Esophagus squamous epithelium (tissue), 5 donors: ENCODE results near the gene NCAM1. TPM values are rescaled to one million over a fixed set of nuclear protein-coding genes. Genes with fewer than 3 reads are reported as not detected.
A peak's percentile ranks its signal among the peaks of the same experiment; 100 is the strongest.

Experiments used
- DNase-seq: peaks from one replicate; lab custom pipeline; 2025; lab: John Stamatoyannopoulos, UW
- H3K27ac ChIP-seq, 4 donors: fragments of 200-600 bp; sonication (generic); one replicate each; pipeline ENCODE4 v1.5.1; 2016 to 2019; ENCODE audit warnings: mild to moderate bottlenecking in 1 of 4
- H3K27me3 ChIP-seq, 4 donors: fragments of 200-600 bp; sonication (generic); 1 replicate in 3 of 4; 2 replicates in 1 of 4; pipeline versions ENCODE4 v1.5.1 to v1.6.0; 2017 to 2021; ENCODE audit warnings: antibody characterized with exemption in 1 of 4
- H3K36me3 ChIP-seq, 3 donors: fragments of 200-600 bp; sonication (generic); one replicate each; pipeline ENCODE4 v1.5.1; 2016 to 2019
- H3K4me1 ChIP-seq, 3 donors: fragments of 200-600 bp; sonication (generic); one replicate each; pipeline ENCODE4 v1.5.1; 2017 to 2019
- H3K4me3 ChIP-seq, 4 donors: fragments of 200-600 bp; sonication (generic); 1 replicate in 3 of 4; 2 replicates in 1 of 4; pipeline ENCODE4 v1.5.1; 2016 to 2019; ENCODE audit warnings: mild to moderate bottlenecking in 2 of 4, moderate library complexity in 1 of 4
- H3K9me3 ChIP-seq, 3 donors: fragments of 200-600 bp; sonication (generic); one replicate each; pipeline ENCODE4 v1.5.1; 2016 to 2019
- CTCF ChIP-seq, 6 experiments: fragments of 450-650 bp in 4 of 6; fragments of 200-600 bp in 2 of 6; sonication (generic) in 2 of 6; IDR thresholded peaks; one replicate each; pipeline ENCODE4 v1.5.1; 2016 to 2019; ENCODE audit warnings: antibody characterized with exemption in 6 of 6, mild to moderate bottlenecking in 4 of 6, moderate library complexity in 4 of 6
- POLR2A ChIP-seq, 4 donors: fragments of 450-650 bp; IDR thresholded peaks; one replicate each; pipeline ENCODE4 v1.6.1; 2017; ENCODE audit warnings: antibody characterized with exemption in 4 of 4, mild to moderate bottlenecking in 4 of 4, moderate library complexity in 3 of 4
- WGBS, 2 donors: methylation state at CpG; one replicate each; pipeline ENCODE4 v1.1.5; 2018; 5-methylcytosine and 5-hydroxymethylcytosine counted together
- intact Hi-C: fragments of 100-400 bp; cut with DNase I; formaldehyde crosslinking; loops from one replicate; pipeline ENCODE4 v1.15.0; 2022
- total RNA-seq, 4 donors: library from RNA; depleted of rRNA; stranded (reverse); fragments of >200 nt; gene quantifications; one replicate each; pipeline ENCODE4 v1.1.0, GENCODE V29; 2016
- donor health status: DM: yes; HTN: yes; CAD: no.

Gene NCAM1
- total RNA-seq, 4 donors from 2014 or later, result 1.6 to 16.4 (median 2.6) TPM

- intact Hi-C loops, result no loop called here
- H3K27ac ChIP-seq, result peak overlapping the region in 2 of 4 donors; percentile 72 to 80
Observed at GRCh38 chr11:113243696-113244095, 282.5 kb downstream of the NCAM1 start.

GRCh38 chr11:113245216-113245615 lies 284.0 kb downstream of the NCAM1 start:
- no peaks in the 10 kb centered on the region for H3K9me3 ChIP-seq
- TF ChIP-seq CTCF (IDR thresholded peaks at IDR 0.05), result no peak
- no peak for TF ChIP-seq POLR2A (IDR thresholded peaks at IDR 0.05)
- intact Hi-C loops, result no loop called here
- H3K4me3 ChIP-seq, result no peak overlapping the region
- peaks cover 0 to 29% (median 0%) of the 10 kb centered on the region in 3 donors for H3K4me1 ChIP-seq
- no peak for DNase-seq
- H3K27me3 ChIP-seq, result peaks cover 0 to 10% (median 0%) of the 10 kb centered on the region in 4 donors
- no peak overlapping the region for H3K27ac ChIP-seq
- 67 to 87% methylated on average over 7 of the region's 7 CpGs for WGBS, 2 donors
- no peaks in the 10 kb centered on the region for H3K36me3 ChIP-seq

More at GRCh38 chr11:113243696-113244095, 282.5 kb downstream of the NCAM1 start:
- WGBS, 2 donors, result 84 to 87% methylated on average over 5 of the region's 5 CpGs
- Histone ChIP-seq H3K4me1 (peaks cover 0 to 29% (median 0%) of the 10 kb centered on the region in 3 donors), H3K9me3 (no peaks in the 10 kb centered on the region), H3K4me3 (no peak overlapping the region), H3K36me3 (no peaks in the 10 kb centered on the region), H3K27me3 (peaks cover 0 to 10% (median 0%) of the 10 kb centered on the region in 4 donors)
- DNase-seq, result no peak
- no peak for TF ChIP-seq POLR2A (IDR thresholded peaks at IDR 0.05)
- no peak for TF ChIP-seq CTCF (IDR thresholded peaks at IDR 0.05)

- no peak for TF ChIP-seq CTCF (IDR thresholded peaks at IDR 0.05)
- no peak for TF ChIP-seq POLR2A (IDR thresholded peaks at IDR 0.05)
- Histone ChIP-seq H3K9me3 (no peaks in the 10 kb centered on the region), H3K4me1 (peaks cover 0 to 18% (median 0%) of the 10 kb centered on the region in 3 donors), H3K27me3 (peaks cover 0 to 4% (median 0%) of the 10 kb centered on the region in 4 donors), H3K27ac (peak overlapping the region in 1 of 4 donors; percentile 7), H3K4me3 (no peak overlapping the region), H3K36me3 (no peaks in the 10 kb centered on the region)
- DNase-seq, result no peak
- intact Hi-C loops, result no loop called here
- WGBS, 2 donors, result 70 to 77% methylated on average over 8 of the region's 8 CpGs
Observed at GRCh38 chr11:113247221-113247620, 286.0 kb downstream of the NCAM1 start.

GRCh38 chr11:113247966-113248365 lies 286.7 kb downstream of the NCAM1 start:
- Histone ChIP-seq H3K9me3 (no peaks in the 10 kb centered on the region), H3K4me3 (no peak overlapping the region), H3K4me1 (peaks cover 0 to 10% (median 0%) of the 10 kb centered on the region in 3 donors), H3K36me3 (no peaks in the 10 kb centered on the region), H3K27ac (no peak overlapping the region), H3K27me3 (peaks cover 0 to 4% (median 0%) of the 10 kb centered on the region in 4 donors)
- no peak for DNase-seq
- TF ChIP-seq CTCF (IDR thresholded peaks at IDR 0.05) (no peak), POLR2A (IDR thresholded peaks at IDR 0.05) (no peak)
- WGBS, 2 donors, result 57 to 59% methylated on average over 6 of the region's 6 CpGs
- intact Hi-C loops, result no loop called here

- Histone ChIP-seq H3K27ac (no peak overlapping the region), H3K4me1 (peaks cover 0 to under 1% (median 0%) of the 10 kb centered on the region in 3 donors), H3K9me3 (no peaks in the 10 kb centered on the region), H3K27me3 (peaks cover 0 to 2% (median 0%) of the 10 kb centered on the region in 4 donors), H3K36me3 (no peaks in the 10 kb centered on the region), H3K4me3 (no peak overlapping the region)
- no peak for TF ChIP-seq POLR2A (IDR thresholded peaks at IDR 0.05)
- no peak for DNase-seq
- WGBS, 2 donors, result 59 to 74% methylated on average over 8 to 9 of the region's 11 CpGs
- intact Hi-C loops, result no loop called here
Observed at GRCh38 chr11:113248702-113249490, 287.7 kb downstream of the NCAM1 start.
